Trophoblast cell (in vitro differentiated cells and primary cell): ENCODE data around the gene PAX7.
A peak's percentile ranks its signal among the peaks of the same experiment; 100 is the strongest.

Source experiments
- DNase-seq, 2 donors: peaks; one replicate each; pipeline ENCODE4 v3.0.0-alpha.2; 2016
- H2AFZ ChIP-seq: 2 replicates; pipeline ENCODE4 v1.6.1; 2013; ENCODE audit warnings: low read length, moderate library complexity, mild to moderate bottlenecking; ENCODE audit not compliant: insufficient read depth, poor library complexity
- H2AK5ac ChIP-seq: 2 replicates; pipeline ENCODE4 v1.6.1; 2013; ENCODE audit warnings: mild to moderate bottlenecking, low read length
- H2BK120ac ChIP-seq: 2 replicates; pipeline ENCODE4 v1.6.1; 2013; ENCODE audit warnings: low read length, mild to moderate bottlenecking, moderate library complexity; ENCODE audit not compliant: insufficient read depth, poor library complexity
- H2BK12ac ChIP-seq: 2 replicates; pipeline ENCODE4 v1.6.1; 2013; ENCODE audit warnings: mild to moderate bottlenecking, low read length, moderate library complexity
- H2BK5ac ChIP-seq: 2 replicates; pipeline ENCODE4 v1.6.1; 2013; ENCODE audit warnings: low read length, low read depth, moderate library complexity, mild to moderate bottlenecking; ENCODE audit not compliant: poor library complexity
- H3K14ac ChIP-seq: 2 replicates; pipeline ENCODE4 v1.6.1; 2013; ENCODE audit warnings: mild to moderate bottlenecking, low read length
- H3K18ac ChIP-seq: 2 replicates; pipeline ENCODE4 v1.6.1; 2013; ENCODE audit warnings: mild to moderate bottlenecking, low read length
- H3K23ac ChIP-seq: 2 replicates; pipeline ENCODE4 v1.6.1; 2013; ENCODE audit warnings: low read length
- H3K27ac ChIP-seq: 2 replicates; pipeline ENCODE4 v1.5.1; 2013; ENCODE audit warnings: low read depth, mild to moderate bottlenecking, inconsistent platforms, low read length, moderate library complexity
- H3K27me3 ChIP-seq: 2 replicates; pipeline ENCODE4 v1.6.1; 2013; ENCODE audit warnings: inconsistent platforms, mild to moderate bottlenecking, low read length, moderate library complexity; ENCODE audit not compliant: insufficient read depth
- H3K36me3 ChIP-seq, 2 experiments: 1 replicate in 1 of 2; 2 replicates in 1 of 2; pipeline ENCODE4 v1.6.1; 2013; ENCODE audit warnings: low read length in 2 of 2, mild to moderate bottlenecking in 2 of 2, moderate library complexity in 1 of 2; ENCODE audit not compliant: insufficient read depth in 2 of 2, control insufficient read depth in 1 of 2
- H3K4ac ChIP-seq: 2 replicates; pipeline ENCODE4 v1.6.1; 2013; ENCODE audit warnings: low read depth, mild to moderate bottlenecking, low read length, moderate library complexity
- H3K4me1 ChIP-seq, 2 experiments: 1 replicate in 1 of 2; 2 replicates in 1 of 2; pipeline ENCODE4 v1.6.1; 2013; ENCODE audit warnings: low read length in 2 of 2, mild to moderate bottlenecking in 2 of 2, moderate library complexity in 1 of 2; ENCODE audit not compliant: insufficient read depth in 2 of 2, control insufficient read depth in 1 of 2
- H3K4me2 ChIP-seq: 2 replicates; pipeline ENCODE4 v1.6.1; 2013; ENCODE audit warnings: inconsistent platforms, mild to moderate bottlenecking, low read length, moderate library complexity
- H3K4me3 ChIP-seq: 2 replicates; pipeline ENCODE4 v1.5.1; 2013; ENCODE audit warnings: mild to moderate bottlenecking, low read depth, low read length, inconsistent platforms
- H3K79me1 ChIP-seq: one replicate; pipeline ENCODE4 v1.6.1; 2013; ENCODE audit warnings: low read length
- H3K79me2 ChIP-seq: 2 replicates; pipeline ENCODE4 v1.6.1; 2013; ENCODE audit warnings: low read length, mild to moderate bottlenecking; ENCODE audit not compliant: control insufficient read depth, insufficient read depth, poor library complexity
- H3K9ac ChIP-seq: 2 replicates; pipeline ENCODE4 v1.6.1; 2013; ENCODE audit warnings: mild to moderate bottlenecking, low read length
- H3K9me3 ChIP-seq: 2 replicates; pipeline ENCODE4 v1.6.1; 2013; ENCODE audit warnings: low read depth, mild to moderate bottlenecking, control low read depth, inconsistent platforms, low read length; ENCODE audit not compliant: insufficient read depth
- H4K12ac ChIP-seq: 2 replicates; pipeline ENCODE4 v1.6.1; 2013; ENCODE audit warnings: low read depth, mild to moderate bottlenecking, low read length, moderate library complexity
- H4K8ac ChIP-seq: 2 replicates; pipeline ENCODE4 v1.6.1; 2013; ENCODE audit warnings: low read depth, mild to moderate bottlenecking, low read length, moderate library complexity
- H4K91ac ChIP-seq: one replicate; pipeline ENCODE4 v1.6.1; 2013; ENCODE audit warnings: low read depth, mild to moderate bottlenecking, low read length, moderate library complexity
- WGBS: extraction: QIAGEN DNeasy Blood & Tissue Kit; methylation state at CpG from one replicate; pipeline ENCODE4 v1.1.7; 2013; ENCODE audit warnings: missing lambda C conversion rate; ENCODE audit not compliant: insufficient read length, insufficient coverage; ENCODE audit errors: extremely low coverage; 5-methylcytosine and 5-hydroxymethylcytosine counted together

Gene PAX7

DNA sequence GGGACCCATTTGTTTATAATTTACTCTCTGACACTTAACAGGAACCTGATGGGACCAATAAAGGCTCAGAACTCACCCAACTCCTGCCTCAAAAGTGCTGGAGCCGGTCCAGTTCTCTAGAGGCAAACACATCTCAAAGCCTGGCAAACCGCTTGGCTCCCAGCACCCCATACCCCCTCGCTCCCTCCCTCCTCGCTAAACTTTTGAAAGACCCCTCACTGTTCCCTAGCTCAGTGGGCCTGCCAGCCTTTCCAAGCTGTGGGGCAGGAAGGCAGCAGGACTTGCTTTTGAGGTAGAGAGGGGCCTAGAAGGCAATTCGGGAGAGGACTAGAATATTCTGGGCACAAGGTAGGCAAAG lies 40.2 kb downstream of the PAX7 start:
- Histone ChIP-seq H3K23ac (no peak overlapping the region), H4K8ac (no peak overlapping the region), H4K91ac (no peak overlapping the region), H3K4me1 (no peaks in the 10 kb centered on the region), H3K9ac (no peak overlapping the region), H3K14ac (no peak overlapping the region), H3K27ac (no peak overlapping the region), H3K36me3 (no peaks in the 10 kb centered on the region), H2AFZ (no peak overlapping the region), H2BK120ac (no peak overlapping the region), H2AK5ac (no peak overlapping the region), H3K18ac (no peak overlapping the region), H3K4me3 (no peak overlapping the region), H3K4me2 (no peak overlapping the region), H4K12ac (no peak overlapping the region), H3K4ac (no peak overlapping the region), H3K27me3 (no peaks in the 10 kb centered on the region), H3K79me2 (no peaks in the 10 kb centered on the region), H3K79me1 (no peaks in the 10 kb centered on the region), H3K9me3 (no peaks in the 10 kb centered on the region), H2BK5ac (no peak overlapping the region), H2BK12ac (no peak overlapping the region)
- no peak for DNase-seq
- no CpG with 5 or more reads among the region's 5 CpGs for WGBS

DNA sequence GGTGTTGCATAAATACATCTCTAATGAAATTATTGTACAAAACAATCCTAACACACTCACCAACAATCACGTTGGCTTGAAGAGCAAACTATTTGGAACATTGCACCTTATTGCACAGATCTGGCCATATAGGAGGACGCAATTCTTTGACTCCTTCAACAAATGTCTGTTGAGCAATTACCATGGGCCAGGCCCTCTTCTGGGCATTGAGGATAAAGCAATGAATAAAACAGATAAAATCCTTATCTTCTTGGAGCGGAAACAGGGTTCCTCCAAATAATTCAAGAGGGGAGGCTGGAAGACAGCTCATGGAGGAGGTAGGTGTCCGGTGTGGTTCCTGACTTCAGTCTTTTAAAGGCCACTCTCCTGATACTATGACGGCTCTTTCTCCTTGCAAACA lies 43.3 kb downstream of the PAX7 start:
- H4K8ac ChIP-seq: no peak overlapping the region
- no peaks in the 10 kb centered on the region for H3K79me1 ChIP-seq
- H3K27me3 ChIP-seq: no peaks in the 10 kb centered on the region
- H3K9me3 ChIP-seq: no peaks in the 10 kb centered on the region
- H3K4ac ChIP-seq: no peak overlapping the region
- no peak overlapping the region for H2BK120ac ChIP-seq
- H3K36me3 ChIP-seq: no peaks in the 10 kb centered on the region
- H3K18ac ChIP-seq: no peak overlapping the region
- H2AFZ ChIP-seq: no peak overlapping the region
- H2AK5ac ChIP-seq: no peak overlapping the region
- H3K4me1 ChIP-seq: peaks cover 0 to 3% of the 10 kb centered on the region in 2 experiments
- no peak for DNase-seq
- no peak overlapping the region for H3K4me2 ChIP-seq
- no peak overlapping the region for H2BK12ac ChIP-seq
- H2BK5ac ChIP-seq: no peak overlapping the region
- no peak overlapping the region for H3K9ac ChIP-seq
- no peak overlapping the region for H4K12ac ChIP-seq
- H3K27ac ChIP-seq: no peak overlapping the region
- H3K79me2 ChIP-seq: no peaks in the 10 kb centered on the region
- H3K14ac ChIP-seq: no peak overlapping the region
- no CpG with 5 or more reads among the region's 5 CpGs for WGBS
- H3K23ac ChIP-seq: no peak overlapping the region
- no peak overlapping the region for H4K91ac ChIP-seq
- no peak overlapping the region for H3K4me3 ChIP-seq

DNA sequence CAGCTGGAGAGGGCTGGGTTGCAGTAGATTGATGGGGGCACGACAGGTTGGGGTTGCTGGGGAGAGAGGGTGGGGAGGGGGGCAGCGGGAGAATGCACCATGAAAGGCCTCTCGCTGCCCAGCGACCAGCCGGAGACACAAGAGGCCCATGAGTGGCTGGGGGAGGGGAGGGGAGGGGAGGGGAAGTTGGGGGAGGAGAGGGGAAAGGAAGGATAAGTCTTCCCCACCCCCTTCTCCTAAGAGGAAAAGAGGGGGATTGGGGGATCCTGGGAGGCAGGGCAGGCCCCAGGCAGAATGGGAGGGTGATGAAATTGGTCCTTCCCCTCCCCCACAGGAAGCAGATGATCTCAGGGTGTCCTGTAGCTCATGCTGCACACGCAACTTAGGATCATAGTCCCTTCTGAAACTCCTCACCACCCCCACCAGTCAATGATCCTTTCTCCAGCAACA lies 45.7 kb downstream of the PAX7 start:
- Histone ChIP-seq H3K4me2 (no peak overlapping the region), H2BK5ac (no peak overlapping the region), H3K4me1 (peaks cover 0 to 3% of the 10 kb centered on the region in 2 experiments), H3K27ac (no peak overlapping the region), H3K79me1 (no peaks in the 10 kb centered on the region), H4K8ac (no peak overlapping the region), H3K9ac (no peak overlapping the region), H3K9me3 (no peaks in the 10 kb centered on the region), H3K18ac (no peak overlapping the region), H2BK12ac (no peak overlapping the region), H4K91ac (no peak overlapping the region), H2AFZ (no peak overlapping the region), H4K12ac (no peak overlapping the region), H2AK5ac (no peak overlapping the region), H3K36me3 (no peaks in the 10 kb centered on the region), H3K27me3 (no peaks in the 10 kb centered on the region), H3K4ac (no peak overlapping the region), H3K23ac (no peak overlapping the region), H3K4me3 (no peak overlapping the region), H3K14ac (no peak overlapping the region), H2BK120ac (no peak overlapping the region), H3K79me2 (no peaks in the 10 kb centered on the region)
- WGBS: no CpG with 5 or more reads among the region's 6 CpGs
- no peak for DNase-seq

DNA sequence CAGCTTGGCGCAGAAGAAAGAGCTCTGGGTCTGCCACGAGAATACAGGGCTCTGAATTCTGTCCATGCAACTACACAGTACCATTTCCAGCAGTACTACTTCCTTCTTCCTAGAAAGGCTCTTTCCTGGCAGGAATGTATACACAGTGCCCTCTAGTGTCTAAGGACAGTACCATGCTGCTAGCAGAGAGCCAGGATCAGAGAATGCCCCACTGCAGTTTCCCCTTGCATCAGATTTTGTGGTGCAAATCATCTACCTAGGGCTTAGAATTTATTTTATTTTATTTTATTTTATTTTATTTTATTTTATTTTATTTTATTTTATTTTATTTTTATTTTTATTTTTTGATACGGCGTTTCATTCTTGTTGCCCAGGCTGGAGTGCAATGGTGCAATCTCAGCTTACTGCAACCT lies 50.8 kb downstream of the PAX7 start:
- H2BK5ac ChIP-seq: no peak overlapping the region
- no peak overlapping the region for H3K9ac ChIP-seq
- H3K23ac ChIP-seq: no peak overlapping the region
- no peaks in the 10 kb centered on the region for H3K9me3 ChIP-seq
- no CpG with 5 or more reads among the region's 4 CpGs for WGBS
- H3K4me3 ChIP-seq: no peak overlapping the region
- no peak overlapping the region for H3K4me2 ChIP-seq
- peak; percentile 6 to 73 for DNase-seq
- no peak overlapping the region for H4K12ac ChIP-seq
- H3K18ac ChIP-seq: no peak overlapping the region
- no peak overlapping the region for H3K27ac ChIP-seq
- H4K91ac ChIP-seq: no peak overlapping the region
- no peak overlapping the region for H2AK5ac ChIP-seq
- H3K79me1 ChIP-seq: no peaks in the 10 kb centered on the region
- no peak overlapping the region for H3K14ac ChIP-seq
- H3K4me1 ChIP-seq: peaks cover 0 to 2% of the 10 kb centered on the region in 2 experiments
- peak overlapping the region; percentile 62 for H4K8ac ChIP-seq
- H2BK12ac ChIP-seq: no peak overlapping the region
- no peak overlapping the region for H2AFZ ChIP-seq
- no peak overlapping the region for H3K4ac ChIP-seq
- no peaks in the 10 kb centered on the region for H3K79me2 ChIP-seq
- no peak overlapping the region for H2BK120ac ChIP-seq
- no peaks in the 10 kb centered on the region for H3K27me3 ChIP-seq
- H3K36me3 ChIP-seq: no peaks in the 10 kb centered on the region
